Esophagus muscularis mucosa (tissue), 3 donors: ENCODE measurements around the gene TJP1.

ENCODE experiments used
- CTCF ChIP-seq, 3 experiments: fragments of 200-600 bp in 2 of 3; fragments of 450-650 bp in 1 of 3; sonication (generic) in 2 of 3; IDR thresholded peaks; one replicate each; pipeline ENCODE4 v1.5.1; 2017 to 2019; ENCODE audit warnings: antibody characterized with exemption in 3 of 3, mild to moderate bottlenecking in 2 of 3, moderate library complexity in 1 of 3
- POLR2A ChIP-seq: fragments of 450-650 bp; IDR thresholded peaks from one replicate; pipeline ENCODE4 v1.6.1; 2017; ENCODE audit warnings: antibody characterized with exemption, moderate library complexity, mild to moderate bottlenecking, low read depth

DNA sequence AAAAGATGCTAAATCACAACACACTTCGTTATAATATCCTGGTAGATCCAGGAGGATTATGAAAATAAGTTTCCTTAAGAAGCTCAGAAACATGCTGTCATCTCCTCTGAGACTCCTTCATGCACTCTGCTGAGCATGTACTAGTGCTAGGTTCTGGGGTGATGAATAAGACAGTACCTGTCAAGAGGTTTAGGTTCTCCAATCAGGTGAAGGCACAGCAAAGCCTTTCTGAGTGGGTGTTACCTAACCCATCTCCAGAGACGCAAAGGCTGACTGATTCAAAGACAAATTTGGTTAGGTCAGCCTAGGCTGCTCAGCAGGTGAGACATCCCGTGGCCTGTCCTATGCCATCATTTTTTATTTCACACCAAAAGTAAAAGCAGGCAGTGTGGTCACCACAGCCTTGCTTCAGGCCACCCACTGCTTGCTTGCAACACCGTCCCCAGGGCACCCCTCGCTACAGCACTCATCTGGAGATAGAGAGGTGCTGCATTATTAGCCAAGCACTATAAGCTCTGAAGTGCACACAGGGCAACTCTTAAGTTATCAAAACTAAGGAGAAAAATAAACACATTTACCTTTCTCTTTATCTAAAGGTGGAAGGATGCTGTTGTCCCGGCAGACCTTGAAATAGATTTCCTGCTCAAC is 117.2 kb downstream of the TJP1 start:
- no peak for TF ChIP-seq CTCF (IDR thresholded peaks at IDR 0.05)
- no peak for TF ChIP-seq POLR2A
